Caco-2 (cell line): Measurements from ENCODE around the gene DIAPH3. TPM values are rescaled to one million over a fixed set of nuclear protein-coding genes. Genes with fewer than 3 reads are reported as not detected.

ENCODE experiments used
- BruUV-seq: library from RNA; stranded (reverse); fragments of 400-500 nt; replicated peaks from 2 replicates; lab custom pipeline; 2021; lab: Mats Ljungman, UMichigan
- CTCF ChIA-PET: fragments of 300-600 bp; sonication (Branson Sonifier 250); formaldehyde crosslinking; loops from one replicate; lab custom pipeline; 2022; ENCODE audit warnings: antibody characterized with exemption; lab: Charles Lee
- POLR2A ChIA-PET: fragments of 300-600 bp; sonication (Branson Sonifier 250); formaldehyde crosslinking; loops from one replicate; lab custom pipeline; 2022; ENCODE audit warnings: antibody characterized with exemption; lab: Charles Lee
- DNase-seq, 2 experiments: peaks; one replicate each; pipeline versions ENCODE4 v3.0.0 to v3.0.0-alpha.2; 2020 to 2022
- H3K27me3 ChIP-seq: replicated peaks from 2 replicates; pipeline ENCODE4 v1.6.0; 2011; ENCODE audit warnings: low read length; ENCODE audit not compliant: control insufficient read depth, insufficient read depth
- H3K36me3 ChIP-seq: 2 replicates; pipeline ENCODE4 v1.5.1; 2011; ENCODE audit warnings: low read length; ENCODE audit not compliant: control insufficient read depth, insufficient read depth
- H3K4me1 ChIP-seq: fragments of 250-450 bp; sonication (Bioruptor Pico); 2 replicates; pipeline ENCODE4 v1.5.1; 2020; ENCODE audit warnings: mild to moderate bottlenecking
- H3K4me3 ChIP-seq: 2 replicates; pipeline ENCODE4 v1.5.1; 2011; ENCODE audit warnings: low read depth, mild to moderate bottlenecking, control low read depth, low read length
- H3K9me3 ChIP-seq: fragments of 250-450 bp; sonication (Bioruptor Pico); 2 replicates; pipeline ENCODE4 v1.5.1; 2020; ENCODE audit warnings: mild to moderate bottlenecking, moderate library complexity
- H3K27ac Mint-ChIP-seq: one replicate; pipeline ENCODE4 v1.8.0; 2022; ENCODE audit warnings: mixed read lengths; ENCODE audit not compliant: unreplicated experiment
- H3K27me3 Mint-ChIP-seq: one replicate; pipeline ENCODE4 v1.8.0; 2022; ENCODE audit warnings: mixed read lengths; ENCODE audit not compliant: insufficient read depth, unreplicated experiment
- H3K36me3 Mint-ChIP-seq: one replicate; pipeline ENCODE4 v1.8.0; 2022; ENCODE audit warnings: mild to moderate bottlenecking, mixed read lengths; ENCODE audit not compliant: insufficient read depth, unreplicated experiment
- H3K4me1 Mint-ChIP-seq: one replicate; pipeline ENCODE4 v1.8.0; 2022; ENCODE audit warnings: low read depth, mixed read lengths; ENCODE audit not compliant: unreplicated experiment
- H3K4me3 Mint-ChIP-seq: one replicate; pipeline ENCODE4 v1.8.0; 2022; ENCODE audit warnings: mild to moderate bottlenecking, moderate library complexity, mixed read lengths; ENCODE audit not compliant: unreplicated experiment
- H3K9me3 Mint-ChIP-seq: one replicate; pipeline ENCODE4 v1.8.0; 2022; ENCODE audit warnings: mixed read lengths; ENCODE audit not compliant: unreplicated experiment
- CTCF ChIP-seq, 2 experiments: fragments of 200-600 bp in 1 of 2; IDR thresholded peaks; 1 replicate in 1 of 2; 2 replicates in 1 of 2; pipeline versions ENCODE4 v1.5.1 to v1.8.0; 2011 to 2022; ENCODE audit warnings: antibody characterized with exemption in 1 of 2, control low read depth in 1 of 2, inconsistent platforms in 1 of 2, low read depth in 1 of 2, low read length in 1 of 2, mild to moderate bottlenecking in 1 of 2, moderate library complexity in 1 of 2; ENCODE audit not compliant: insufficient read depth in 1 of 2, severe bottlenecking in 1 of 2, unreplicated experiment in 1 of 2
- intact Hi-C: fragments of 100-400 bp; cut with micrococcal nuclease; formaldehyde crosslinking; loops from one replicate; pipeline ENCODE4 v1.10.0; 2022; ENCODE audit not compliant: unreplicated experiment
- total RNA-seq: library from RNA; stranded (reverse); gene quantifications from 2 replicates; pipeline ENCODE4 v1.2.3, GENCODE V29; 2022

The DIAPH3 gene
- total RNA-seq, 1 experiment from 2014 or later, result 60.6 TPM

DNA sequence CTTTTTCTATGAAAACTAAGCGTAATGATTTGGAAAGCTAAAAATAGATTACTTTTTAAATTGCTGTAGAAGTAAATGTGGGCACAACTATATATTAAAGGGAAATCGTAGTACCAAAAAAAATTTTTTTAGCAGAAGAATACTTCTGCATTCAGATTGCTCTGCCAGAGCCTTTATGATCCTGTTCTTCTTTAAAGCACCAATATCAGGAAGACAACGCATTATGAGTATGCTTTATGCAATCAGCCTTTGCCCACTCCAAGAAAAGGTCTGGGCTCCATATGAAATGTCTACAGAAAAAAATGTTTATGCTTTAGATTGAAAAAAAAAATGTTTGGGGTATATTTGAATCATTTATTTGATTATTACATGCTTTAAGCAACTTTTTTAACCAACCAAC lies 137.4 kb downstream of the DIAPH3 start:
- POLR2A ChIA-PET, result no interaction called here
- Mint-ChIP-seq H3K36me3 (peaks cover 33% of the 10 kb centered on the region), H3K4me3 (no peak overlapping the region), H3K27me3 (no peaks in the 10 kb centered on the region), H3K4me1 (no peaks in the 10 kb centered on the region), H3K9me3 (no peaks in the 10 kb centered on the region), H3K27ac (no peak overlapping the region)
- DNase-seq, result no peak
- intact Hi-C loops, result no loop called here
- TF ChIP-seq CTCF (IDR thresholded peaks at IDR 0.05; ENCODE audit: insufficient read depth in 1 of 2, low read depth in 1 of 2, low read length in 1 of 2, severe bottlenecking in 1 of 2, unreplicated experiment in 1 of 2), result no peak
- H3K9me3 ChIP-seq, result no peaks in the 10 kb centered on the region
- no peaks in the 10 kb centered on the region; the same call in 1 of the 2 replicates for H3K36me3 ChIP-seq
- H3K4me1 ChIP-seq, result no peaks in the 10 kb centered on the region
- H3K4me3 ChIP-seq, result no peak overlapping the region
- no TSS peak for BruUV-seq
- CTCF ChIA-PET, result no interaction called here
- H3K27me3 ChIP-seq, result no peaks in the 10 kb centered on the region

- no peaks in the 10 kb centered on the region for H3K27me3 Mint-ChIP-seq
- peaks cover 36% of the 10 kb centered on the region for H3K36me3 Mint-ChIP-seq
- no peak overlapping the region for H3K27ac Mint-ChIP-seq
- ChIA-PET CTCF (no interaction called here), POLR2A (no interaction called here)
- BruUV-seq, result no TSS peak
- no peaks in the 10 kb centered on the region for H3K9me3 Mint-ChIP-seq
- Histone ChIP-seq H3K4me1 (no peaks in the 10 kb centered on the region), H3K27me3 (no peaks in the 10 kb centered on the region), H3K36me3 (no peaks in the 10 kb centered on the region), H3K4me3 (no peak overlapping the region), H3K9me3 (no peaks in the 10 kb centered on the region)
- H3K4me3 Mint-ChIP-seq, result no peak overlapping the region
- intact Hi-C loops, result no loop called here
- no peaks in the 10 kb centered on the region for H3K4me1 Mint-ChIP-seq
- no peak for DNase-seq
- TF ChIP-seq CTCF (IDR thresholded peaks at IDR 0.05; ENCODE audit: insufficient read depth in 1 of 2, low read depth in 1 of 2, low read length in 1 of 2, severe bottlenecking in 1 of 2, unreplicated experiment in 1 of 2), result no peak
Measured at GRCh38 chr13:60020288-60020687, 143.4 kb downstream of the DIAPH3 start.

DNA sequence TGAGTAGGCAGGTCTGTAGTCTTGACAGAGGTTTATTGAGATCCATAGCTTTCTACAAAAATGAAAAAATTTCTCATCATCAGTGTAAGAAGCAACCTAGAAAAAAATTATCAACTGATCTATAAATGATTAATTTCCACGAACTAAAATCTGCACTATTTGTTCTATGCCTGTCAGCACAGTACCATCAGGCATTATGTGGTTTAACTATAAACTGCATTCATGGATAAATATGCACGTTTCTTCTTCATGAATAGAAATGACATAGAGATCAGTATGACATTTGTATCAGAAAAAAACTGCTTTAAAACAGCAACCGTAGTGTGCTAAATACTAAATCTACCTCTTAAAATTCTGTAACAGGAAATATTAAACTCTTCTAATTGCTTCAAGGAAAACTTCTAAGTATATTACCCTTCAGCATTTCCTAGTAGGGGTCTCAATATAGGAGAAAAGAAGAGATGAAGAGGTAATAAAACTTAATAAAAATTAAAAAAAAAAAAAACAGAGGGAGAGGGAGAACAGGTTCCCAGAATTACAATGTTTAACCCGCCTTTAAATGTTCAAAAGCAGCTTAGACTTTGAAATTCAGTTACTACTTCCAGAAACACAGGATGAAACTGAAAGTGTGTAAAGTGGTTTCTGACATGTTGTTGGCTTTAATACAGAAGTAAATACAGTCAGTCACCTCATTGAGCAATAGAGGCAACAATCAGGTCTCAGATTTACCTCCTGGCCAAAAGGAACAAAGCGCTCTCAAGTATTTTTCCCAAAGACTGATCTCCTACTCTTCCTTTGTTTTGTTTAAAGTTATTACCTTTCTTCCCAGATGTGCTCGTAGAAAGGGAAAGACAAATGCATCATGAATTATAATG lies 144.4 kb downstream of the DIAPH3 start:
- TF ChIP-seq CTCF (IDR thresholded peaks at IDR 0.05; ENCODE audit: insufficient read depth in 1 of 2, low read depth in 1 of 2, low read length in 1 of 2, severe bottlenecking in 1 of 2, unreplicated experiment in 1 of 2), result no peak
- intact Hi-C loops, result no loop called here
- BruUV-seq, result no TSS peak
- DNase-seq, result no peak
- Histone ChIP-seq H3K4me3 (no peak overlapping the region), H3K36me3 (no peaks in the 10 kb centered on the region), H3K4me1 (no peaks in the 10 kb centered on the region), H3K9me3 (no peaks in the 10 kb centered on the region), H3K27me3 (no peaks in the 10 kb centered on the region)
- POLR2A ChIA-PET, result no interaction called here
- Mint-ChIP-seq H3K27me3 (no peaks in the 10 kb centered on the region), H3K9me3 (no peaks in the 10 kb centered on the region), H3K36me3 (peaks cover 33% of the 10 kb centered on the region), H3K4me1 (no peaks in the 10 kb centered on the region), H3K4me3 (no peak overlapping the region), H3K27ac (no peak overlapping the region)
- CTCF ChIA-PET, result no interaction called here
